Endothelial cell of umbilical vein (primary cell): ENCODE data around the gene ATXN7L2.

Experiments used
- EZH2 ChIP-seq: IDR thresholded peaks from 2 replicates; pipeline ENCODE4 v1.6.1; 2012; ENCODE audit warnings: borderline replicate concordance, low read depth, mild to moderate bottlenecking, moderate library complexity, low read length, inconsistent platforms; ENCODE audit not compliant: severe bottlenecking
- GATA2 ChIP-seq: IDR thresholded peaks from 2 replicates; pipeline ENCODE4 v1.7.0; 2011; ENCODE audit warnings: low read depth, mild to moderate bottlenecking, moderate library complexity, mixed read lengths, low read length; ENCODE audit not compliant: insufficient read length, insufficient read depth
- JUN ChIP-seq: IDR thresholded peaks from 2 replicates; pipeline ENCODE4 v1.6.1; 2011; ENCODE audit warnings: borderline replicate concordance, low read depth; ENCODE audit not compliant: insufficient read length, insufficient read depth
- MYC ChIP-seq: IDR thresholded peaks from one replicate; pipeline ENCODE4 v1.6.1; 2011; ENCODE audit warnings: mild to moderate bottlenecking, low read depth, low read length
- POLR2A ChIP-seq: IDR thresholded peaks from 2 replicates; pipeline ENCODE4 v1.6.1; 2012; ENCODE audit warnings: low read depth, mild to moderate bottlenecking, control low read depth, low read length
- POLR2AphosphoS5 ChIP-seq: IDR thresholded peaks from 2 replicates; pipeline ENCODE4 v1.6.1; 2012; ENCODE audit warnings: low read depth, mild to moderate bottlenecking, control low read depth, low read length, moderate library complexity; ENCODE audit not compliant: insufficient read depth
- TF ChIP-seq, protein P1 (sequence below), 2 donors: IDR thresholded peaks; 1 replicate in 1 of 2; 2 replicates in 1 of 2; pipeline ENCODE4 v1.5.1; 2011; ENCODE audit warnings: low read length in 2 of 2, mild to moderate bottlenecking in 2 of 2, moderate library complexity in 2 of 2, control low read depth in 1 of 2, inconsistent platforms in 1 of 2, low read depth in 1 of 2; ENCODE audit not compliant: insufficient read depth in 1 of 2; ENCODE audit errors: extremely low read depth in 1 of 2
- TF ChIP-seq, protein P2 (sequence below): IDR thresholded peaks from 2 replicates; pipeline ENCODE4 v1.6.1; 2011; ENCODE audit not compliant: insufficient read depth, insufficient read length

DNA sequence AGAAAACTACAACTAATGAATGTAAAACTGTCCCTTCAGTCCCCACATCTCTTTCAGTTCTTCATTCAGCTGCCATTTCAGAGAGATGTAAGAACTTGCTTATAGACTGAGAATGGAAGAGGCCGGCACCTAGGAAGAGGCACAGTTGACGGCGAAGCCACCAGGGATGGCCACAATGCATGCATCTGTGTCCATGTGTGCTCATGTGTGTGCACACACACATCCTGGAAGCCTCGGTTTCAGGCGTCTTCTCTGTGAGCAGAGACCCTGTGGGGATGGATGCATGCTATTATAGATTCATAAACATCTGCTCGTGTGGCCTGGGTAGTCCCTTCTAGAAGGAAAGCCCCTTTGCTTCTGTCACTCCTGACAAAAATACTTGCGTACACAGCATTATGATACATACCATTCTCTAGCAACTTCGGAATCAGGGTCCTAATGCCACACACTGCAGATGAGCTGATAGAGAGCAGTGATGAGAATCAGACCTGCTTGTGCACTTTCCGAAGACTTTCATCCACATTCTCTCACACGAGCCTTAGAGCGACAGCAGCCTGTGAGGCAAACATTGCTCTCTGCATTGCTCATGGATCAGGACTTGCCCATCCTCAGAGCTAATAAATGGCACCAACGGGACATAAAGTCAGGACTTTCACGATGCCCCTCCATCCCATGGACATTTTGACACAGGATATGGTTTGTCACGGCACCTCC lies 43.5 kb downstream of the ATXN7L2 start:
- TF ChIP-seq, protein P1, sequence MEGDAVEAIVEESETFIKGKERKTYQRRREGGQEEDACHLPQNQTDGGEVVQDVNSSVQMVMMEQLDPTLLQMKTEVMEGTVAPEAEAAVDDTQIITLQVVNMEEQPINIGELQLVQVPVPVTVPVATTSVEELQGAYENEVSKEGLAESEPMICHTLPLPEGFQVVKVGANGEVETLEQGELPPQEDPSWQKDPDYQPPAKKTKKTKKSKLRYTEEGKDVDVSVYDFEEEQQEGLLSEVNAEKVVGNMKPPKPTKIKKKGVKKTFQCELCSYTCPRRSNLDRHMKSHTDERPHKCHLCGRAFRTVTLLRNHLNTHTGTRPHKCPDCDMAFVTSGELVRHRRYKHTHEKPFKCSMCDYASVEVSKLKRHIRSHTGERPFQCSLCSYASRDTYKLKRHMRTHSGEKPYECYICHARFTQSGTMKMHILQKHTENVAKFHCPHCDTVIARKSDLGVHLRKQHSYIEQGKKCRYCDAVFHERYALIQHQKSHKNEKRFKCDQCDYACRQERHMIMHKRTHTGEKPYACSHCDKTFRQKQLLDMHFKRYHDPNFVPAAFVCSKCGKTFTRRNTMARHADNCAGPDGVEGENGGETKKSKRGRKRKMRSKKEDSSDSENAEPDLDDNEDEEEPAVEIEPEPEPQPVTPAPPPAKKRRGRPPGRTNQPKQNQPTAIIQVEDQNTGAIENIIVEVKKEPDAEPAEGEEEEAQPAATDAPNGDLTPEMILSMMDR (IDR thresholded peaks at IDR 0.05; ENCODE audit: extremely low read depth in 1 of 2, insufficient read depth in 1 of 2, low read depth in 1 of 2, low read length in 2 of 2): no peak
- TF ChIP-seq GATA2 (no peak), POLR2A (no peak), POLR2AphosphoS5 (no peak), MYC (no peak), JUN (no peak), EZH2 (no peak)
- TF ChIP-seq, protein P2, sequence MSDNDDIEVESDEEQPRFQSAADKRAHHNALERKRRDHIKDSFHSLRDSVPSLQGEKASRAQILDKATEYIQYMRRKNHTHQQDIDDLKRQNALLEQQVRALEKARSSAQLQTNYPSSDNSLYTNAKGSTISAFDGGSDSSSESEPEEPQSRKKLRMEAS: no peak
